Skeletal muscle satellite cell (primary cell): Measurements from ENCODE around the gene MAPT.

Experiments
- H3K27me3 ChIP-seq: 2 replicates; pipeline ENCODE4 v1.7.0; 2013; ENCODE audit warnings: low read length; ENCODE audit not compliant: control insufficient read depth, insufficient read depth
- H3K36me3 ChIP-seq: 2 replicates; pipeline ENCODE4 v1.7.0; 2013; ENCODE audit warnings: mild to moderate bottlenecking, control low read depth, low read length; ENCODE audit not compliant: insufficient read depth
- H3K4me1 ChIP-seq: 2 replicates; pipeline ENCODE4 v1.7.0; 2013; ENCODE audit warnings: low read length; ENCODE audit not compliant: control insufficient read depth, insufficient read depth
- H3K4me2 ChIP-seq: 2 replicates; pipeline ENCODE4 v1.7.0; 2013; ENCODE audit warnings: mild to moderate bottlenecking, low read length
- H3K4me3 ChIP-seq: 2 replicates; pipeline ENCODE4 v1.7.0; 2013; ENCODE audit warnings: low read length
- H3K9ac ChIP-seq: 2 replicates; pipeline ENCODE4 v1.7.0; 2013; ENCODE audit warnings: mild to moderate bottlenecking, low read depth, low read length, moderate library complexity
- H3K9me3 ChIP-seq: replicated peaks from 2 replicates; pipeline ENCODE4 v1.7.0; 2013; ENCODE audit warnings: mild to moderate bottlenecking, control low read depth, low read length

MAPT gene

GRCh38 chr17:45969726-45970125, 75.4 kb downstream of the MAPT start:
- no peaks in the 10 kb centered on the region for H3K36me3 ChIP-seq
- no peak overlapping the region for H3K9ac ChIP-seq
- H3K9me3 ChIP-seq: no peaks in the 10 kb centered on the region
- H3K27me3 ChIP-seq: peaks cover 74% of the 10 kb centered on the region
- no peak overlapping the region for H3K4me2 ChIP-seq
- no peaks in the 10 kb centered on the region for H3K4me1 ChIP-seq
- H3K4me3 ChIP-seq: no peak overlapping the region

DNA sequence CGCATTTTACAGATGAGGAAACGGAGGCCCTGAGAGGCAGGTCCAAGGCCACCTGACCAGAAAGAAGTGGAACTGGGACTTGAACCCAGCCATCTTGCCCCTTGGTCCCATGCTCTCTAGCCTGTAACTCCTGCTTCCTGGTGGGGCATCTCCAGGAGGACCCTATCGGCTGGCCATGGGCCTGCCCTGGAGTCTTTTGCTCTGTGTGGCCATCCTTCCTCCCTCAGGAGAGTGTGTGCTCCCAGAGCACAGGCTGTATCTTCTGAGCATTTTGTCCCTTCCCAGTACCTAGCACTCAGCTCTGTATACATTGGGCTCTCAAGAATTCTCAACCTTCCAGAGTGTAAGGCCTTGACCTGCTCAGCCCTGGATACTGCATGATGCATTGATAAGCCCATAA, 76.3 kb downstream of the MAPT start:
- Histone ChIP-seq H3K9ac (no peak overlapping the region), H3K4me1 (no peaks in the 10 kb centered on the region), H3K9me3 (no peaks in the 10 kb centered on the region), H3K27me3 (peaks cover 80% of the 10 kb centered on the region), H3K36me3 (no peaks in the 10 kb centered on the region), H3K4me3 (no peak overlapping the region), H3K4me2 (no peak overlapping the region)

DNA sequence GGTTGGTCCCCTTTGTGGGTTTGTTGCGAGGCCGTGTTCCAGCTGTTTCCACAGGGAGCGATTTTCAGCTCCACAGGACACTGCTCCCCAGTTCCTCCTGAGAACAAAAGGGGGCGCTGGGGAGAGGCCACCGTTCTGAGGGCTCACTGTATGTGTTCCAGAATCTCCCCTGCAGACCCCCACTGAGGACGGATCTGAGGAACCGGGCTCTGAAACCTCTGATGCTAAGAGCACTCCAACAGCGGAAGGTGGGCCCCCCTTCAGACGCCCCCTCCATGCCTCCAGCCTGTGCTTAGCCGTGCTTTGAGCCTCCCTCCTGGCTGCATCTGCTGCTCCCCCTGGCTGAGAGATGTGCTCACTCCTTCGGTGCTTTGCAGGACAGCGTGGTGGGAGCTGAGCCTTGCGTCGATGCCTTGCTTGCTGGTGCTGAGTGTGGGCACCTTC, 77.4 kb downstream of the MAPT start:
- peaks cover 80% of the 10 kb centered on the region for H3K27me3 ChIP-seq

GRCh38 chr17:45972531-45972930, 78.2 kb downstream of the MAPT start:
- no peaks in the 10 kb centered on the region for H3K9me3 ChIP-seq
- no peak overlapping the region for H3K4me2 ChIP-seq
- H3K9ac ChIP-seq: no peak overlapping the region
- no peaks in the 10 kb centered on the region for H3K36me3 ChIP-seq
- peaks cover 80% of the 10 kb centered on the region for H3K27me3 ChIP-seq
- no peak overlapping the region for H3K4me3 ChIP-seq
- no peaks in the 10 kb centered on the region for H3K4me1 ChIP-seq

More for the DNA sequence above, 77.4 kb downstream of the MAPT start:
- no peaks in the 10 kb centered on the region for H3K9me3 ChIP-seq
- no peak overlapping the region for H3K9ac ChIP-seq
- H3K4me1 ChIP-seq: no peaks in the 10 kb centered on the region
- H3K4me3 ChIP-seq: no peak overlapping the region
- H3K4me2 ChIP-seq: no peak overlapping the region
- H3K36me3 ChIP-seq: no peaks in the 10 kb centered on the region

DNA sequence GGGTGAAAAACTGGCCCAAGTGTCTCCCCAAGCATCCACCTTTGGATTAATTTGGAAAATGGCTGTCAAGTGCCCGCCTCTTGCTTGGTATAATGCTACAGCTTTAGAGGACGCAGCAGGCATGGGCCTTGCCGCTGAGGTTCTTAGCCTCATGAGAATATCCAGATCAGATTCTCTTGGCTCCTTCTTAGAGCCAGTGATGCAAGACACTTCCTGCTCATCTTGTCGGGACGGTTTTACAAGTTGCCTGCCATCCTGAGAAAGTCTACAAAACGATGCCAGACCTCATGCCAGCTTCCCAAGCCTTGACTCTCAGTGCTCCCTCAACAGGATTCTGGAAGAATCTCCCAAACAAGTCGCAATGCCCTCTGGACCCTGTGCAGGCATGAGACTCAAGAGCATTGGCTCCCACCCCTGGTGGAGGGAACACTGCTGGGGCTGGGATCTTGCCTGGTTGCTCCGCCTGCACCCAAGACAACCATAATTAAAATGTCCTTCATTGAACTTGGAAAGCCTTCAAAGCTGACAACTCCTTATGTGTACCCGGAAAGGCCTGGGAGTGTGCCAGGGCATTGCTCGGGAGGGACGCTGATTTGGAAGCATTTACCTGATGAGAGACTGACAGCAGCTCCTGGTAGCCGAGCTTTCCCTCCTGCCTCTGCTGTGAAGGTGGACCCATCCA, 78.9 kb downstream of the MAPT start:
- H3K27me3 ChIP-seq: peaks cover 80% of the 10 kb centered on the region
- H3K9me3 ChIP-seq: no peaks in the 10 kb centered on the region

DNA sequence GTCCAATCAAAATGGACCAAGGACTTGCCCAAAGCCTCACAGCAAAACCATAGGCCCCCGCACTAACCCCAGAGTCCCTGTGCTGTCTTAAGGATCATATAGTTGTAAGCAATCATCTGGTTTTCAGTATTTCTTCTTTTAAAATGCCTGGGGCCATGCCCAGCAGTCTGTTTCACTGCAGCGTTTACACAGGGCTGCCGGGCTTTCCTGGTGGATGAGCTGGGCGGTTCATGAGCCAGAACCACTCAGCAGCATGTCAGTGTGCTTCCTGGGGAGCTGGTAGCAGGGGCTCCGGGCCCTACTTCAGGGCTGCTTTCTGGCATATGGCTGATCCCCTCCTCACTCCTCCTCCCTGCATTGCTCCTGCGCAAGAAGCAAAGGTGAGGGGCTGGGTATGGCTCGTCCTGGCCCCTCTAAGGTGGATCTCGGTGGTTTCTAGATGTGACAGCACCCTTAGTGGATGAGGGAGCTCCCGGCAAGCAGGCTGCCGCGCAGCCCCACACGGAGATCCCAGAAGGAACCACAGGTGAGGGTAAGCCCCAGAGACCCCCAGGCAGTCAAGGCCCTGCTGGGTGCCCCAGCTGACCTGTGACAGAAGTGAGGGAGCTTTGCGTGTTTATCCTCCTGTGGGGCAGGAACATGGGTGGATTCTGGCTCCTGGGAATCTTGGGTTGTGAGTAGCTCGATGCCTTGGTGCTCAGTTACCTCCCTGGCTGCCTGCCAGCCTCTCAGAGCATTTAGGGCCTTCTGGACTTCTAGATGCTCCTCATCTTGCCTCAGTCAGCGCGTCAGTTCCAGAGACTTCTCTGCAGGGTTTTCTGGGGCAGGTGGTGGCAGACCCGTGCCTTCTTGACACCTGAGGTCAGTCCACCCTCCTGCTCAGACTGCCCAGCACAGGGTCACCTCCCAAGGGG, 79.8 kb downstream of the MAPT start:
- Histone ChIP-seq H3K4me2 (no peak overlapping the region), H3K9ac (no peak overlapping the region), H3K4me3 (no peak overlapping the region), H3K36me3 (no peaks in the 10 kb centered on the region), H3K4me1 (no peaks in the 10 kb centered on the region), H3K9me3 (no peaks in the 10 kb centered on the region), H3K27me3 (peaks cover 71% of the 10 kb centered on the region)

More for the DNA sequence above, 78.9 kb downstream of the MAPT start:
- Histone ChIP-seq H3K4me1 (no peaks in the 10 kb centered on the region), H3K36me3 (no peaks in the 10 kb centered on the region), H3K4me3 (no peak overlapping the region), H3K4me2 (no peak overlapping the region), H3K9ac (no peak overlapping the region)

DNA sequence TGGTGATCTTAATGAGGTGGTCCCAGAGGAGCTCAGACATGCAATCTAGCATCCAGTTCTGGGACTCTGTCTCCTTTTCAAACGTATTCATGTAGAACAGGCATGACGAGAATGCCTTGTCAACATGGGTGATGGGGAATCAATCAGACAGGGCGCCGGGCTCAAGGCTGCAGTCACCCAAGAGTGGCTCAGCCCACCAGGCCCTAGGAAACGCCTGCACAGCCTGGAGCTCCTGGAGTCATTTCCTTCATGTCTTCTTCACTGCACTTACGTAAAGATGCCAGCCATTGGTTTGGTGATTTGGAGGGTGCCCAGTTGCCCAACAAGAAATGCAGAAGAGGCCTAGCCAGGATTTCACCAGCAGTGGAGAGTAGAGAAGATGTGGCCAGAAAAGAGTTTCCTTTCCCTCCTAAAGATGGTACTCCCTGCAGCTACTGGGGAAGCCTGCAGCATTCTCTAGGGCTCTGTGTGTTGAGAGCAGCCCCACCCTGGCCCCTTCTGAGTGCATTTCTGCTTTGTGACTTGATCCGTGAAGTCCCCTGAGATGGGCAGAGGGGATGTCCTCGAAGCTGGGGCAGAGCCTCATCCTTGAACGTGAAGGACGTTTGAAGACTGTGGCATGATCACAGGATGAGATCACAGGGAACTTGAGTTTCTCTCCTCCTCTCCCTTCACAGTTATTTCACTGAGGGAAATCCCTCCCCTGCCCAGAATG, 80.7 kb downstream of the MAPT start:
- H3K9me3 ChIP-seq: no peaks in the 10 kb centered on the region
- no peaks in the 10 kb centered on the region for H3K4me1 ChIP-seq
- H3K4me2 ChIP-seq: no peak overlapping the region
- H3K36me3 ChIP-seq: no peaks in the 10 kb centered on the region
- peaks cover 71% of the 10 kb centered on the region for H3K27me3 ChIP-seq
- no peak overlapping the region for H3K4me3 ChIP-seq
- H3K9ac ChIP-seq: no peak overlapping the region

GRCh38 chr17:45975640-45976295, 81.4 kb downstream of the MAPT start:
- Histone ChIP-seq H3K9me3 (no peaks in the 10 kb centered on the region), H3K9ac (no peak overlapping the region), H3K4me1 (no peaks in the 10 kb centered on the region), H3K4me3 (no peak overlapping the region), H3K4me2 (no peak overlapping the region), H3K27me3 (peaks cover 75% of the 10 kb centered on the region), H3K36me3 (no peaks in the 10 kb centered on the region)

DNA sequence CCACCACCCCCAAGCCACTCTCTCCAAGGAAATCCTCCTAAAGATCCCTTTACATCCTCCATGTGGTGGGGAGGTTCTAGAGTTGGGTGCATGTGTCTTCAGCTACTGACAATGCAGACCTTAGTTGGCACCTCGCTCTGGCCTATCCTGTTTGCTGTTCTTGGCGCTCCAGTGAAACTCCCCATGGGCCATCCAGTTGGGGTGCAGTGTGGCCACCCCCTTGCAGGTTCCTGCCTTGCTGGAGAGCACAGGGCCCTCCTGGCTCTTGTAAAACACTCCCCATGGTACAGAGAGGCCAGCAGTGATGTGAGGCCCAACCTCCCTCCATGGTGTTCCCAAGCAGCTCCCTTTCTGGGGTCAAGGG, 82.0 kb downstream of the MAPT start:
- Histone ChIP-seq H3K4me3 (no peak overlapping the region), H3K9me3 (no peaks in the 10 kb centered on the region), H3K27me3 (peaks cover 76% of the 10 kb centered on the region), H3K4me1 (no peaks in the 10 kb centered on the region), H3K9ac (no peak overlapping the region), H3K36me3 (no peaks in the 10 kb centered on the region), H3K4me2 (no peak overlapping the region)

DNA sequence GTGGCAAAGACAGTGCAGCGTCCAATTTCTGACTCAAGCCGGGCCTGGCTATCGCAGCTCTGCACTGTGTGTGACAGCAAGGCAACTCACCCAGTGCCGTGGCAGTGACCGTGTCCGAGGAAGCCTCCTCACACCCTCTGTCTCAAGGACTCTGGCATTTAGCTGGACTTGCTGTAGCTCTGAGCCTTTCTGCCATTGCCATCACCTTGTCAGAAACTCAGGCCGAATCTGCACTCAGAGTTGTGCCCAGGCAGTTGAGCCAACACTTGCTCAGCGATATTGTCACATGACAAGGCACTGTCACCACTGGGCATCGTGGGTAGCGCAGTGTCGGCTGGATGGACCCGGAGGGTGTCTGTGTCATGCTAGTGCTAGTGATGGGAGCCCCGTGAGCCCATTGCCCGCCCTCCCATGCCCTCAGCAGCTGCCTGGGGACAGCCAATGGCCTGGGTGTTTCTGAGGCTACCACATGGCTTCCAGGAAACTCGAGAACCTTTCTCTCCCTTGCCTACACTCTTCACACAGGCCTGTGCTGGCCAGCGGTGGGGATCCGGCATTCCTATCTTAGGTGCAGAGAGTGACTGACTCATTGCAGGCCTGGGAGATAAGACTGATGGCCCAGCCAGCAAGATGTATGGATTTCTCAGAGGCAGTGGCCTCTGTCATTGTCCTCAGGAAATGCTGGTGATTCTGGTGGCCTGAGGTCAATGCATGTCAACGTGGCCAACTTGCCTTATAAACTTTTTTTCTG, 82.6 kb downstream of the MAPT start:
- H3K4me2 ChIP-seq: no peak overlapping the region
- peaks cover 72% of the 10 kb centered on the region for H3K27me3 ChIP-seq
- no peaks in the 10 kb centered on the region for H3K36me3 ChIP-seq
- H3K4me1 ChIP-seq: no peaks in the 10 kb centered on the region
- no peak overlapping the region for H3K9ac ChIP-seq
- no peak overlapping the region for H3K4me3 ChIP-seq
- no peaks in the 10 kb centered on the region for H3K9me3 ChIP-seq
